Peyer's patch (tissue), 4 donors: ENCODE measurements around the gene ENPP6.
A peak's percentile ranks its signal among the peaks of the same experiment; 100 is the strongest.

Source experiments
- CTCF ChIP-seq, 6 experiments: fragments of 450-650 bp in 4 of 6; fragments of 200-600 bp in 2 of 6; sonication (generic) in 1 of 6; IDR thresholded peaks; one replicate each; pipeline ENCODE4 v1.5.1; 2017 to 2019; ENCODE audit warnings: antibody characterized with exemption in 6 of 6, mild to moderate bottlenecking in 3 of 6, moderate library complexity in 1 of 6
- POLR2A ChIP-seq, 2 donors: fragments of 450-650 bp; IDR thresholded peaks; one replicate each; pipeline ENCODE4 v1.5.1; 2017; ENCODE audit warnings: antibody characterized with exemption in 2 of 2, mild to moderate bottlenecking in 2 of 2, moderate library complexity in 2 of 2

GRCh38 chr4:184265546-184266351 is 48.1 kb upstream of the ENPP6 start:
- TF ChIP-seq CTCF (IDR thresholded peaks at IDR 0.05) = no peak
- peak in 1 of 2 donors; percentile 19 for TF ChIP-seq POLR2A (IDR thresholded peaks at IDR 0.05)
